OCI-LY3 (cell line): ENCODE data around the gene WHRN.

Experiments
- CTCF ChIP-seq: fragments of 200-600, 300-600 bp; sonication (generic); IDR thresholded peaks from 2 replicates; pipeline ENCODE4 v1.5.1; 2014; ENCODE audit warnings: antibody characterized with exemption, low read length, low read depth
- EZH2phosphoT487 ChIP-seq: fragments of 200-600 bp; shearing (Covaris generic); IDR thresholded peaks from 2 replicates; pipeline ENCODE4 v1.6.1; 2018; ENCODE audit warnings: antibody characterized with exemption, mixed run types, low read depth

GRCh38 chr9:114513959-114514267 is 8.6 kb upstream of the WHRN start:
- TF ChIP-seq CTCF (no peak), EZH2phosphoT487 (no peak)
